GM23338 (cell line): ENCODE data around the gene NDRG3. TPM values are rescaled to one million over a fixed set of nuclear protein-coding genes. Genes with fewer than 3 reads are reported as not detected.

Experiments used
- ATAC-seq: fragments of 200-7000 bp; cut with Tn5 transposase; 3 replicates; pipeline ENCODE4 v1.9.1; 2020
- DNase-seq: peaks from one replicate; pipeline ENCODE4 v3.0.0-alpha.2; 2015; ENCODE audit warnings: low spot score
- H2AFZ ChIP-seq: fragments of 200-600 bp; sonication (generic); 2 replicates; pipeline ENCODE4 v1.8.0; 2016; ENCODE audit warnings: antibody characterized with exemption, mild to moderate bottlenecking, moderate library complexity
- H3F3A ChIP-seq: fragments of 200-600 bp; sonication (generic); replicated peaks from 2 replicates; pipeline ENCODE4 v1.8.0; 2017; ENCODE audit warnings: antibody characterized with exemption, mixed run types, low read depth
- H3K27ac ChIP-seq: fragments of 200-600 bp; sonication (generic); 2 replicates; pipeline ENCODE4 v1.6.1; 2016; ENCODE audit warnings: low read depth
- H3K27me3 ChIP-seq: fragments of 200-600 bp; sonication (generic); 2 replicates; pipeline ENCODE4 v1.8.0; 2016; ENCODE audit warnings: mild to moderate bottlenecking, mixed run types, moderate library complexity; ENCODE audit not compliant: insufficient read depth
- H3K36me3 ChIP-seq: fragments of 200-600 bp; sonication (generic); 2 replicates; pipeline ENCODE4 v1.8.0; 2016; ENCODE audit warnings: mild to moderate bottlenecking; ENCODE audit not compliant: insufficient read depth
- H3K4me1 ChIP-seq: fragments of 200-600 bp; sonication (generic); 2 replicates; pipeline ENCODE4 v1.8.0; 2016; ENCODE audit warnings: mild to moderate bottlenecking, moderate library complexity; ENCODE audit not compliant: insufficient read depth
- H3K4me2 ChIP-seq: fragments of 200-600 bp; sonication (generic); 2 replicates; pipeline ENCODE4 v1.7.1; 2017; ENCODE audit warnings: mixed run types
- H3K4me3 ChIP-seq: fragments of 200-600 bp; sonication (generic); 2 replicates; pipeline ENCODE4 v1.6.1; 2016; ENCODE audit warnings: mixed run types
- H3K79me2 ChIP-seq: fragments of 200-600 bp; sonication (generic); replicated peaks from 2 replicates; pipeline ENCODE4 v1.8.0; 2017; ENCODE audit warnings: mild to moderate bottlenecking; ENCODE audit not compliant: insufficient read depth
- H3K9me2 ChIP-seq: fragments of 200-600 bp; sonication (generic); 2 replicates; pipeline ENCODE4 v1.8.0; 2017; ENCODE audit not compliant: insufficient read depth
- H4K20me1 ChIP-seq: fragments of 200-600 bp; sonication (generic); replicated peaks from 2 replicates; pipeline ENCODE4 v1.8.0; 2017; ENCODE audit warnings: mild to moderate bottlenecking; ENCODE audit not compliant: insufficient read depth
- H3K27ac Mint-ChIP-seq: 2 replicates; pipeline ENCODE4 v1.8.0; 2020; ENCODE audit warnings: inconsistent platforms, mild to moderate bottlenecking, moderate library complexity, mixed read lengths
- H3K27me3 Mint-ChIP-seq: 3 replicates; pipeline ENCODE4 v1.8.0; 2022; ENCODE audit warnings: low read depth, mild to moderate bottlenecking, moderate library complexity, mixed read lengths, inconsistent platforms; ENCODE audit not compliant: insufficient read depth, poor library complexity
- H3K36me3 Mint-ChIP-seq: 3 replicates; pipeline ENCODE4 v1.8.0; 2021; ENCODE audit warnings: low read depth, mild to moderate bottlenecking, inconsistent platforms, moderate library complexity, mixed read lengths
- H3K4me1 Mint-ChIP-seq: 3 replicates; pipeline ENCODE4 v1.8.0; 2020; ENCODE audit warnings: mild to moderate bottlenecking, inconsistent platforms, mixed read lengths
- H3K4me3 Mint-ChIP-seq: 3 replicates; pipeline ENCODE4 v1.8.0; 2021; ENCODE audit warnings: moderate library complexity, mild to moderate bottlenecking, inconsistent platforms, mixed read lengths
- H3K9me3 Mint-ChIP-seq: 3 replicates; pipeline ENCODE4 v1.8.0; 2020; ENCODE audit warnings: moderate library complexity, mild to moderate bottlenecking, inconsistent platforms, mixed read lengths
- CREB1 ChIP-seq: fragments of 250-450 bp; sonication (Bioruptor Pico); IDR thresholded peaks from 2 replicates; pipeline ENCODE4 v1.5.0; 2020; ENCODE audit warnings: low read depth, mild to moderate bottlenecking, moderate library complexity
- EZH2 ChIP-seq: fragments of 200-600 bp; sonication (generic); IDR thresholded peaks from one replicate; pipeline ENCODE4 v1.8.0; 2017; ENCODE audit warnings: antibody characterized with exemption, mild to moderate bottlenecking, low read depth; ENCODE audit not compliant: unreplicated experiment
- EZH2phosphoT487 ChIP-seq: fragments of 200-600 bp; sonication (generic); IDR thresholded peaks from one replicate; pipeline ENCODE4 v1.8.1; 2018; ENCODE audit warnings: antibody characterized with exemption; ENCODE audit not compliant: unreplicated experiment
- JUNB ChIP-seq: IDR thresholded peaks from one replicate; pipeline ENCODE4 v1.6.1; 2016; ENCODE audit warnings: antibody characterized with exemption; ENCODE audit not compliant: unreplicated experiment
- NANOG ChIP-seq: IDR thresholded peaks from 2 replicates; pipeline ENCODE4 v1.6.1; 2016; ENCODE audit warnings: antibody characterized with exemption, borderline replicate concordance
- POLR2AphosphoS5 ChIP-seq: IDR thresholded peaks from 2 replicates; pipeline ENCODE4 v1.6.1; 2016; ENCODE audit warnings: antibody characterized with exemption, low read depth
- STAT1 ChIP-seq: IDR thresholded peaks from one replicate; pipeline ENCODE4 v1.6.1; 2016; ENCODE audit warnings: antibody characterized with exemption; ENCODE audit not compliant: unreplicated experiment
- ZNF114 ChIP-seq: fragments of 250-450 bp; sonication (Bioruptor Pico); IDR thresholded peaks from 2 replicates; pipeline ENCODE4 v1.5.0; 2020; ENCODE audit warnings: mild to moderate bottlenecking, moderate library complexity
- ZNF331 ChIP-seq: fragments of 250-450 bp; sonication (Bioruptor Pico); IDR thresholded peaks from 2 replicates; pipeline ENCODE4 v1.5.0; 2020; ENCODE audit warnings: low read depth, mild to moderate bottlenecking, moderate library complexity
- polyA plus RNA-seq: library from polyadenylated mRNA; unstranded; fragments of >200 nt; fragmentation: Nextera tagmentation; extraction: Ambion mirVana; gene quantifications from 2 replicates; pipeline ENCODE4 v1.2.1, GENCODE V29; 2016
- total RNA-seq: library from RNA; depleted of rRNA; stranded (reverse); fragments of >200 nt; shearing (Covaris generic); gene quantifications from 2 replicates; pipeline ENCODE4 v1.2.3, GENCODE V29; 2014
- TF ChIP-seq, protein P1 (sequence below): fragments of 250-450 bp; sonication (Bioruptor Pico); IDR thresholded peaks from 2 replicates; pipeline ENCODE4 v1.5.0; 2020; ENCODE audit warnings: mild to moderate bottlenecking, moderate library complexity
- TF ChIP-seq, protein P2 (sequence below): IDR thresholded peaks from one replicate; pipeline ENCODE4 v1.6.1; 2018; ENCODE audit warnings: antibody characterized with exemption; ENCODE audit not compliant: unreplicated experiment
- TF ChIP-seq, protein P3 (sequence below): IDR thresholded peaks from 2 replicates; pipeline ENCODE4 v1.6.1; 2016; ENCODE audit warnings: antibody characterized with exemption
- TF ChIP-seq, protein P4 (sequence below), 2 experiments: fragments of 200-600 bp in 1 of 2; sonication (generic) in 1 of 2; conservative IDR thresholded peaks; 2 replicates each; pipeline versions ENCODE4 v1.5.1 to v1.6.1; 2016 to 2017; ENCODE audit warnings: antibody characterized with exemption in 2 of 2, low read depth in 2 of 2, mild to moderate bottlenecking in 2 of 2, moderate library complexity in 1 of 2

NDRG3 gene
- total and polyA plus RNA-seq, 2 experiments from 2014 or later = 18.6 to 24.0 TPM

DNA sequence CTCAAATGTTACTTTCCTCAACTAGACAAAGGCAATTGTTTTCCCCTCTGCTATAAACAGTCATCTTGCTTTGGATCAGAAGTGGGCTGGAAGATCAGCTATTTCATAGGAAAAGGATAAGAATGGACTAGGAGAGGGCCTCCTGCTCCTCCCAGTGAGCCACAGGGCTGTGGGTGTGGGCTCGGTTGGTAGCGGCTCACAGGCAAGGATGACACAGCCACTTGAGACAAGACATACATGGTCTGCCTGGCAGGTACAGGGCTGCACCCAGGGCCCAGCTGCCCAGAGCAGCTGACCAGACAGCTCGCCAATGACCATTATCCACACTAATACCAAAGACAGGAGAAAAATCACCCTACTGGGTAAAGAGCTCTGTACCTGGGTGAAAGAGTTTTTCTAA is 90.9 kb downstream of the NDRG3 start:
- no peaks in the 10 kb centered on the region for H3K79me2 ChIP-seq
- no peaks in the 10 kb centered on the region for H3K36me3 ChIP-seq
- no peaks in the 10 kb centered on the region for H3F3A ChIP-seq
- ATAC-seq (no peak), DNase-seq (no peak)
- no peaks in the 10 kb centered on the region for H3K4me1 Mint-ChIP-seq
- no peak for TF ChIP-seq STAT1
- no peak for TF ChIP-seq CREB1 (CRISPR knock-in tag)
- no peak for TF ChIP-seq EZH2phosphoT487
- no peak for TF ChIP-seq POLR2AphosphoS5
- no peak for TF ChIP-seq EZH2
- TF ChIP-seq, protein P1, sequence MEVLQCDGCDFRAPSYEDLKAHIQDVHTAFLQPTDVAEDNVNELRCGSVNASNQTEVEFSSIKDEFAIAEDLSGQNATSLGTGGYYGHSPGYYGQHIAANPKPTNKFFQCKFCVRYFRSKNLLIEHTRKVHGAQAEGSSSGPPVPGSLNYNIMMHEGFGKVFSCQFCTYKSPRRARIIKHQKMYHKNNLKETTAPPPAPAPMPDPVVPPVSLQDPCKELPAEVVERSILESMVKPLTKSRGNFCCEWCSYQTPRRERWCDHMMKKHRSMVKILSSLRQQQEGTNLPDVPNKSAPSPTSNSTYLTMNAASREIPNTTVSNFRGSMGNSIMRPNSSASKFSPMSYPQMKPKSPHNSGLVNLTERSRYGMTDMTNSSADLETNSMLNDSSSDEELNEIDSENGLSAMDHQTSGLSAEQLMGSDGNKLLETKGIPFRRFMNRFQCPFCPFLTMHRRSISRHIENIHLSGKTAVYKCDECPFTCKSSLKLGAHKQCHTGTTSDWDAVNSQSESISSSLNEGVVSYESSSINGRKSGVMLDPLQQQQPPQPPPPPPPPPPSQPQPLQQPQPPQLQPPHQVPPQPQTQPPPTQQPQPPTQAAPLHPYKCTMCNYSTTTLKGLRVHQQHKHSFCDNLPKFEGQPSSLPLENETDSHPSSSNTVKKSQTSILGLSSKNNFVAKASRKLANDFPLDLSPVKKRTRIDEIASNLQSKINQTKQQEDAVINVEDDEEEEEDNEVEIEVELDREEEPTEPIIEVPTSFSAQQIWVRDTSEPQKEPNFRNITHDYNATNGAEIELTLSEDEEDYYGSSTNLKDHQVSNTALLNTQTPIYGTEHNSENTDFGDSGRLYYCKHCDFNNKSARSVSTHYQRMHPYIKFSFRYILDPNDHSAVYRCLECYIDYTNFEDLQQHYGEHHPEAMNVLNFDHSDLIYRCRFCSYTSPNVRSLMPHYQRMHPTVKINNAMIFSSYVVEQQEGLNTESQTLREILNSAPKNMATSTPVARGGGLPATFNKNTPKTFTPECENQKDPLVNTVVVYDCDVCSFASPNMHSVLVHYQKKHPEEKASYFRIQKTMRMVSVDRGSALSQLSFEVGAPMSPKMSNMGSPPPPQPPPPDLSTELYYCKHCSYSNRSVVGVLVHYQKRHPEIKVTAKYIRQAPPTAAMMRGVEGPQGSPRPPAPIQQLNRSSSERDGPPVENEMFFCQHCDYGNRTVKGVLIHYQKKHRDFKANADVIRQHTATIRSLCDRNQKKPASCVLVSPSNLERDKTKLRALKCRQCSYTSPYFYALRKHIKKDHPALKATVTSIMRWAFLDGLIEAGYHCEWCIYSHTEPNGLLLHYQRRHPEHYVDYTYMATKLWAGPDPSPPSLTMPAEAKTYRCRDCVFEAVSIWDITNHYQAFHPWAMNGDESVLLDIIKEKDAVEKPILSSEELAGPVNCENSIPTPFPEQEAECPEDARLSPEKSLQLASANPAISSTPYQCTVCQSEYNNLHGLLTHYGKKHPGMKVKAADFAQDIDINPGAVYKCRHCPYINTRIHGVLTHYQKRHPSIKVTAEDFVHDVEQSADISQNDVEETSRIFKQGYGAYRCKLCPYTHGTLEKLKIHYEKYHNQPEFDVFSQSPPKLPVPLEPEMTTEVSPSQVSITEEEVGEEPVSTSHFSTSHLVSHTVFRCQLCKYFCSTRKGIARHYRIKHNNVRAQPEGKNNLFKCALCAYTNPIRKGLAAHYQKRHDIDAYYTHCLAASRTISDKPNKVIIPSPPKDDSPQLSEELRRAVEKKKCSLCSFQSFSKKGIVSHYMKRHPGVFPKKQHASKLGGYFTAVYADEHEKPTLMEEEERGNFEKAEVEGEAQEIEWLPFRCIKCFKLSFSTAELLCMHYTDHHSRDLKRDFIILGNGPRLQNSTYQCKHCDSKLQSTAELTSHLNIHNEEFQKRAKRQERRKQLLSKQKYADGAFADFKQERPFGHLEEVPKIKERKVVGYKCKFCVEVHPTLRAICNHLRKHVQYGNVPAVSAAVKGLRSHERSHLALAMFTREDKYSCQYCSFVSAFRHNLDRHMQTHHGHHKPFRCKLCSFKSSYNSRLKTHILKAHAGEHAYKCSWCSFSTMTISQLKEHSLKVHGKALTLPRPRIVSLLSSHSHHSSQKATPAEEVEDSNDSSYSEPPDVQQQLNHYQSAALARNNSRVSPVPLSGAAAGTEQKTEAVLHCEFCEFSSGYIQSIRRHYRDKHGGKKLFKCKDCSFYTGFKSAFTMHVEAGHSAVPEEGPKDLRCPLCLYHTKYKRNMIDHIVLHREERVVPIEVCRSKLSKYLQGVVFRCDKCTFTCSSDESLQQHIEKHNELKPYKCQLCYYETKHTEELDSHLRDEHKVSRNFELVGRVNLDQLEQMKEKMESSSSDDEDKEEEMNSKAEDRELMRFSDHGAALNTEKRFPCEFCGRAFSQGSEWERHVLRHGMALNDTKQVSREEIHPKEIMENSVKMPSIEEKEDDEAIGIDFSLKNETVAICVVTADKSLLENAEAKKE = no peak
- no peak for TF ChIP-seq ZNF114
- TF ChIP-seq NANOG = no peak
- TF ChIP-seq, protein P2, sequence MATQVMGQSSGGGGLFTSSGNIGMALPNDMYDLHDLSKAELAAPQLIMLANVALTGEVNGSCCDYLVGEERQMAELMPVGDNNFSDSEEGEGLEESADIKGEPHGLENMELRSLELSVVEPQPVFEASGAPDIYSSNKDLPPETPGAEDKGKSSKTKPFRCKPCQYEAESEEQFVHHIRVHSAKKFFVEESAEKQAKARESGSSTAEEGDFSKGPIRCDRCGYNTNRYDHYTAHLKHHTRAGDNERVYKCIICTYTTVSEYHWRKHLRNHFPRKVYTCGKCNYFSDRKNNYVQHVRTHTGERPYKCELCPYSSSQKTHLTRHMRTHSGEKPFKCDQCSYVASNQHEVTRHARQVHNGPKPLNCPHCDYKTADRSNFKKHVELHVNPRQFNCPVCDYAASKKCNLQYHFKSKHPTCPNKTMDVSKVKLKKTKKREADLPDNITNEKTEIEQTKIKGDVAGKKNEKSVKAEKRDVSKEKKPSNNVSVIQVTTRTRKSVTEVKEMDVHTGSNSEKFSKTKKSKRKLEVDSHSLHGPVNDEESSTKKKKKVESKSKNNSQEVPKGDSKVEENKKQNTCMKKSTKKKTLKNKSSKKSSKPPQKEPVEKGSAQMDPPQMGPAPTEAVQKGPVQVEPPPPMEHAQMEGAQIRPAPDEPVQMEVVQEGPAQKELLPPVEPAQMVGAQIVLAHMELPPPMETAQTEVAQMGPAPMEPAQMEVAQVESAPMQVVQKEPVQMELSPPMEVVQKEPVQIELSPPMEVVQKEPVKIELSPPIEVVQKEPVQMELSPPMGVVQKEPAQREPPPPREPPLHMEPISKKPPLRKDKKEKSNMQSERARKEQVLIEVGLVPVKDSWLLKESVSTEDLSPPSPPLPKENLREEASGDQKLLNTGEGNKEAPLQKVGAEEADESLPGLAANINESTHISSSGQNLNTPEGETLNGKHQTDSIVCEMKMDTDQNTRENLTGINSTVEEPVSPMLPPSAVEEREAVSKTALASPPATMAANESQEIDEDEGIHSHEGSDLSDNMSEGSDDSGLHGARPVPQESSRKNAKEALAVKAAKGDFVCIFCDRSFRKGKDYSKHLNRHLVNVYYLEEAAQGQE = no peak
- TF ChIP-seq, protein P3, sequence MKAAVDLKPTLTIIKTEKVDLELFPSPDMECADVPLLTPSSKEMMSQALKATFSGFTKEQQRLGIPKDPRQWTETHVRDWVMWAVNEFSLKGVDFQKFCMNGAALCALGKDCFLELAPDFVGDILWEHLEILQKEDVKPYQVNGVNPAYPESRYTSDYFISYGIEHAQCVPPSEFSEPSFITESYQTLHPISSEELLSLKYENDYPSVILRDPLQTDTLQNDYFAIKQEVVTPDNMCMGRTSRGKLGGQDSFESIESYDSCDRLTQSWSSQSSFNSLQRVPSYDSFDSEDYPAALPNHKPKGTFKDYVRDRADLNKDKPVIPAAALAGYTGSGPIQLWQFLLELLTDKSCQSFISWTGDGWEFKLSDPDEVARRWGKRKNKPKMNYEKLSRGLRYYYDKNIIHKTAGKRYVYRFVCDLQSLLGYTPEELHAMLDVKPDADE = no peak
- no peak for TF ChIP-seq ZNF331 (CRISPR knock-in tag)
- TF ChIP-seq, protein P4, sequence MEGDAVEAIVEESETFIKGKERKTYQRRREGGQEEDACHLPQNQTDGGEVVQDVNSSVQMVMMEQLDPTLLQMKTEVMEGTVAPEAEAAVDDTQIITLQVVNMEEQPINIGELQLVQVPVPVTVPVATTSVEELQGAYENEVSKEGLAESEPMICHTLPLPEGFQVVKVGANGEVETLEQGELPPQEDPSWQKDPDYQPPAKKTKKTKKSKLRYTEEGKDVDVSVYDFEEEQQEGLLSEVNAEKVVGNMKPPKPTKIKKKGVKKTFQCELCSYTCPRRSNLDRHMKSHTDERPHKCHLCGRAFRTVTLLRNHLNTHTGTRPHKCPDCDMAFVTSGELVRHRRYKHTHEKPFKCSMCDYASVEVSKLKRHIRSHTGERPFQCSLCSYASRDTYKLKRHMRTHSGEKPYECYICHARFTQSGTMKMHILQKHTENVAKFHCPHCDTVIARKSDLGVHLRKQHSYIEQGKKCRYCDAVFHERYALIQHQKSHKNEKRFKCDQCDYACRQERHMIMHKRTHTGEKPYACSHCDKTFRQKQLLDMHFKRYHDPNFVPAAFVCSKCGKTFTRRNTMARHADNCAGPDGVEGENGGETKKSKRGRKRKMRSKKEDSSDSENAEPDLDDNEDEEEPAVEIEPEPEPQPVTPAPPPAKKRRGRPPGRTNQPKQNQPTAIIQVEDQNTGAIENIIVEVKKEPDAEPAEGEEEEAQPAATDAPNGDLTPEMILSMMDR (conservative IDR thresholded peaks at IDR 0.05; ENCODE audit: low read depth in 2 of 2) = no peak
- TF ChIP-seq JUNB = no peak
- no peak overlapping the region for H3K27ac Mint-ChIP-seq
- H3K4me3 Mint-ChIP-seq = no peak overlapping the region
- H2AFZ ChIP-seq = no peak overlapping the region
- no peak overlapping the region for H3K4me2 ChIP-seq
- H3K4me1 ChIP-seq = no peaks in the 10 kb centered on the region
- peaks cover 4% of the 10 kb centered on the region for H3K27me3 Mint-ChIP-seq
- H3K36me3 Mint-ChIP-seq = peaks cover under 1% of the 10 kb centered on the region; the same call in 1 of the 3 replicates
- H4K20me1 ChIP-seq = no peaks in the 10 kb centered on the region
- no peak overlapping the region for H3K4me3 ChIP-seq
- H3K27me3 ChIP-seq = no peaks in the 10 kb centered on the region
- H3K9me3 Mint-ChIP-seq = no peaks in the 10 kb centered on the region
- no peaks in the 10 kb centered on the region for H3K9me2 ChIP-seq
- H3K27ac ChIP-seq = no peak overlapping the region
